GM18526 (cell line): ENCODE results near the gene FAM180A.

Experiments
- POLR2A ChIP-seq: IDR thresholded peaks from 3 replicates; pipeline ENCODE4 v1.6.1; 2011; ENCODE audit not compliant: insufficient read length; ENCODE audit errors: extremely low read depth

FAM180A gene

GRCh38 chr7:135748770-135749169 is at the start of gene FAM180A:
FAM180A (minus strand) TSS chr7:135748813; CDS start chr7:135748580, 233 bp downstream.
- no peak for TF ChIP-seq POLR2A

- no peak for TF ChIP-seq POLR2A
These were observed 49.5 kb upstream of the FAM180A start for GRCh38 chr7:135798095-135798494.

GRCh38 chr7:135795846-135796570 is 47.4 kb upstream of the FAM180A start:
- TF ChIP-seq POLR2A = no peak

GRCh38 chr7:135793841-135794240 is 45.2 kb upstream of the FAM180A start:
- TF ChIP-seq POLR2A = no peak

GRCh38 chr7:135792866-135793265 is 44.3 kb upstream of the FAM180A start:
- no peak for TF ChIP-seq POLR2A

GRCh38 chr7:135792363-135792668 is 43.7 kb upstream of the FAM180A start:
- no peak for TF ChIP-seq POLR2A

GRCh38 chr7:135791543-135792362 is 43.1 kb upstream of the FAM180A start:
- TF ChIP-seq POLR2A = no peak

GRCh38 chr7:135790371-135790977 is 41.9 kb upstream of the FAM180A start:
- no peak for TF ChIP-seq POLR2A

GRCh38 chr7:135789956-135790355 is 41.3 kb upstream of the FAM180A start:
- no peak for TF ChIP-seq POLR2A

GRCh38 chr7:135789431-135789830 is 40.8 kb upstream of the FAM180A start:
- TF ChIP-seq POLR2A = no peak

- TF ChIP-seq POLR2A = no peak
These were observed 38.3 kb upstream of the FAM180A start for GRCh38 chr7:135786911-135787310.

- TF ChIP-seq POLR2A = no peak
These were observed 36.5 kb upstream of the FAM180A start for GRCh38 chr7:135785065-135785464.

- no peak for TF ChIP-seq POLR2A
These were observed 35.4 kb upstream of the FAM180A start for GRCh38 chr7:135784013-135784412.

GRCh38 chr7:135782801-135783200 is 34.2 kb upstream of the FAM180A start:
- TF ChIP-seq POLR2A = no peak

GRCh38 chr7:135782377-135782776 is 33.8 kb upstream of the FAM180A start:
- no peak for TF ChIP-seq POLR2A
